HepG2 (cell line): Measurements from ENCODE around the gene DENND4A. TPM values are rescaled to one million over a fixed set of nuclear protein-coding genes. Genes with fewer than 3 reads are reported as not detected.
A peak's percentile ranks its signal among the peaks of the same experiment; 100 is the strongest.

Experiments used
- AKAP8 ChIP-seq: sonication (generic); formaldehyde crosslinking; IDR thresholded peaks from 2 replicates; pipeline ENCODE4 v1.5.1; 2020; ENCODE audit warnings: mild to moderate bottlenecking, missing genetic modification reagents
- ARID2 ChIP-seq: sonication (generic); formaldehyde crosslinking; IDR thresholded peaks from 2 replicates; pipeline ENCODE4 v1.8.1; 2022; ENCODE audit warnings: mild to moderate bottlenecking, missing genetic modification reagents, borderline replicate concordance
- EZH2 ChIP-seq: conservative IDR thresholded peaks from 2 replicates; pipeline ENCODE4 v1.6.1; 2012; ENCODE audit warnings: mild to moderate bottlenecking, low read depth, low read length, moderate library complexity
- GFI1 ChIP-seq: sonication (generic); formaldehyde crosslinking; IDR thresholded peaks from 2 replicates; pipeline ENCODE4 v1.5.0; 2020; ENCODE audit warnings: missing genetic modification reagents, mild to moderate bottlenecking, borderline replicate concordance
- NRL ChIP-seq: sonication (generic); formaldehyde crosslinking; IDR thresholded peaks from 2 replicates; pipeline ENCODE4 v1.5.0; 2020; ENCODE audit warnings: missing genetic modification reagents, mild to moderate bottlenecking, moderate library complexity, borderline replicate concordance
- PHF20 ChIP-seq: sonication (generic); formaldehyde crosslinking; IDR thresholded peaks from 2 replicates; pipeline ENCODE4 v1.5.0; 2020; ENCODE audit warnings: mild to moderate bottlenecking, missing genetic modification reagents
- PHF21A ChIP-seq: sonication (generic); formaldehyde crosslinking; IDR thresholded peaks from 2 replicates; pipeline ENCODE4 v1.5.0; 2020; ENCODE audit warnings: mild to moderate bottlenecking, missing genetic modification reagents
- PHF8 ChIP-seq: sonication (generic); formaldehyde crosslinking; IDR thresholded peaks from 2 replicates; pipeline ENCODE4 v1.5.0; 2020; ENCODE audit warnings: missing genetic modification reagents
- PPARG ChIP-seq: conservative IDR thresholded peaks from 2 replicates; pipeline ENCODE4 v1.6.1; 2016; ENCODE audit warnings: missing biosample characterization, missing genetic modification reagents
- RARG ChIP-seq: sonication (generic); formaldehyde crosslinking; IDR thresholded peaks from 2 replicates; pipeline ENCODE4 v1.4.0; 2020; ENCODE audit warnings: low read depth, mild to moderate bottlenecking, missing genetic modification reagents
- SNRNP70 ChIP-seq: fragments of 200-400 bp; formaldehyde crosslinking; IDR thresholded peaks from 2 replicates; pipeline ENCODE4 v1.6.1; 2017; ENCODE audit warnings: mild to moderate bottlenecking, low read depth, low read length, moderate library complexity
- TEAD2 ChIP-seq: sonication (generic); formaldehyde crosslinking; IDR thresholded peaks from 2 replicates; pipeline ENCODE4 v1.9.0; 2021; ENCODE audit warnings: missing genetic modification reagents
- ZFAT ChIP-seq: sonication (generic); formaldehyde crosslinking; conservative IDR thresholded peaks from 2 replicates; pipeline ENCODE4 v1.8.1; 2023; ENCODE audit warnings: missing genetic modification reagents, inconsistent platforms
- ZNF296 ChIP-seq: sonication (generic); formaldehyde crosslinking; conservative IDR thresholded peaks from 2 replicates; pipeline ENCODE4 v1.5.0; 2020; ENCODE audit warnings: mild to moderate bottlenecking, missing genetic modification reagents
- ZNF317 ChIP-seq: sonication (generic); formaldehyde crosslinking; IDR thresholded peaks from 2 replicates; pipeline ENCODE4 v1.5.0; 2020; ENCODE audit warnings: mild to moderate bottlenecking, missing genetic modification reagents
- ZNF543 ChIP-seq: sonication (generic); formaldehyde crosslinking; IDR thresholded peaks from 2 replicates; pipeline ENCODE4 v1.4.0; 2020; ENCODE audit warnings: mild to moderate bottlenecking, missing genetic modification reagents
- ZNF776 ChIP-seq: sonication (generic); formaldehyde crosslinking; IDR thresholded peaks from 2 replicates; pipeline ENCODE4 v1.4.0; 2020; ENCODE audit warnings: mild to moderate bottlenecking, missing genetic modification reagents
- polyA plus RNA-seq, 8 experiments: library from polyadenylated mRNA; depleted of rRNA in 3 of 8; stranded (reverse) in 7 of 8; unstranded in 1 of 8; fragments of >200 nt; fragmentation: Illumina TruSeq in 4 of 8; extraction: Trizol in 4 of 8; gene quantifications; 2 replicates each; pipeline versions ENCODE4 v1.2.1 to v1.2.3, GENCODE V29; 2011 to 2016; ENCODE audit warnings: low read depth in 4 of 8, missing spikeins in 1 of 8, mixed read lengths in 1 of 8; ENCODE audit not compliant: insufficient read depth in 1 of 8
- total RNA-seq, 5 experiments: library from RNA; depleted of rRNA; stranded (reverse); fragments of >200 nt; fragmentation: Illumina TruSeq; extraction: Trizol; gene quantifications; 2 replicates each; pipeline ENCODE4 v1.2.3, GENCODE V29; 2016; ENCODE audit warnings: low read depth in 1 of 5
- TF ChIP-seq, protein P1 (sequence below): sonication (generic); formaldehyde crosslinking; IDR thresholded peaks from 2 replicates; pipeline ENCODE4 v1.5.0; 2020; ENCODE audit warnings: mild to moderate bottlenecking, missing genetic modification reagents, borderline replicate concordance
- TF ChIP-seq, protein P2 (sequence below): IDR thresholded peaks from 2 replicates; pipeline ENCODE4 v1.6.1; 2012; ENCODE audit warnings: inconsistent platforms
- TF ChIP-seq, protein P3 (sequence below): sonication (generic); formaldehyde crosslinking; IDR thresholded peaks from 2 replicates; pipeline ENCODE4 v1.9.0; 2022; ENCODE audit warnings: low read depth, missing genetic modification reagents

DENND4A gene
- total and polyA plus RNA-seq, 2 of the 13 experiments (the other 11 are each of a cell fraction or from before 2014, with no cell fraction given) = 13.2 to 18.6 TPM

DNA sequence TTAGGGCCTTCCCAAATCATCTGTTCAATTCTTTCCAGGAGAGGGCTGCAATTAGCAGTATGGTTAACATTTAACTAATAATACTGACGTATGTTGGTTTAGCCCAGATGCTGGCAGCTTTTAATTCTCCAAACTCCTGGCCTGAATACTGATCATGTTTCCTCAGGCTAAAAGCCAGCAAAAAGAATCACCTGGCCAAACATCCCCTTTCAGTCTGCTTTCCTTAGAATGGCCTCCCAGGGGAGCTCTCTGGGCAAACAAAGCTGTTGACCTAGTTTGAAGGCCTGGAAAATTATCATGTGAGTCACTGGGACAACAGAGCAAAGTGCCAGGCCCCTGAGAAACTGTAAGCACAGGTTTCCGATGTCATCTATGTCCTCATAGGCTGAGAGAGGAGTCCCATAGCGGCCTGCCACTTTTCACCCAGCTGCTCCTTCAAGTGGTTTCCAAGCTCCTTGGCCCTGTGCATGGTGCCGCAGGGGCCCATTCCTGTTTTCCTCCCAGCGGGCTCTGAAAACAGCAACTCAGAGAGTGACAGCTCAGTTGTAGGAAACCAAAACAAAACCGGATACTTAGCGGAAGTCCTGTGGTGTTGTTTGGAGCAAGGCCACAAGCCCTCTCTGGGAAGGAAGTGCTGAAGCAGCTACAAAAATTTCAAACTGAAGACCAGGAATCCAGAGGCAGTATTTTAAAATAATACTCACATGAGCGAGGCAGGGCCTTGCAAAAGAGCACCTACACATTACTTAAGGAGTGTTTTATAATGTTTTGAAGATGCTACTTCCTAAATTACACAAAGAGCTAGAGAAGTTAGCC, 40.7 kb upstream of the DENND4A start (continued):
- TF ChIP-seq, protein P1, sequence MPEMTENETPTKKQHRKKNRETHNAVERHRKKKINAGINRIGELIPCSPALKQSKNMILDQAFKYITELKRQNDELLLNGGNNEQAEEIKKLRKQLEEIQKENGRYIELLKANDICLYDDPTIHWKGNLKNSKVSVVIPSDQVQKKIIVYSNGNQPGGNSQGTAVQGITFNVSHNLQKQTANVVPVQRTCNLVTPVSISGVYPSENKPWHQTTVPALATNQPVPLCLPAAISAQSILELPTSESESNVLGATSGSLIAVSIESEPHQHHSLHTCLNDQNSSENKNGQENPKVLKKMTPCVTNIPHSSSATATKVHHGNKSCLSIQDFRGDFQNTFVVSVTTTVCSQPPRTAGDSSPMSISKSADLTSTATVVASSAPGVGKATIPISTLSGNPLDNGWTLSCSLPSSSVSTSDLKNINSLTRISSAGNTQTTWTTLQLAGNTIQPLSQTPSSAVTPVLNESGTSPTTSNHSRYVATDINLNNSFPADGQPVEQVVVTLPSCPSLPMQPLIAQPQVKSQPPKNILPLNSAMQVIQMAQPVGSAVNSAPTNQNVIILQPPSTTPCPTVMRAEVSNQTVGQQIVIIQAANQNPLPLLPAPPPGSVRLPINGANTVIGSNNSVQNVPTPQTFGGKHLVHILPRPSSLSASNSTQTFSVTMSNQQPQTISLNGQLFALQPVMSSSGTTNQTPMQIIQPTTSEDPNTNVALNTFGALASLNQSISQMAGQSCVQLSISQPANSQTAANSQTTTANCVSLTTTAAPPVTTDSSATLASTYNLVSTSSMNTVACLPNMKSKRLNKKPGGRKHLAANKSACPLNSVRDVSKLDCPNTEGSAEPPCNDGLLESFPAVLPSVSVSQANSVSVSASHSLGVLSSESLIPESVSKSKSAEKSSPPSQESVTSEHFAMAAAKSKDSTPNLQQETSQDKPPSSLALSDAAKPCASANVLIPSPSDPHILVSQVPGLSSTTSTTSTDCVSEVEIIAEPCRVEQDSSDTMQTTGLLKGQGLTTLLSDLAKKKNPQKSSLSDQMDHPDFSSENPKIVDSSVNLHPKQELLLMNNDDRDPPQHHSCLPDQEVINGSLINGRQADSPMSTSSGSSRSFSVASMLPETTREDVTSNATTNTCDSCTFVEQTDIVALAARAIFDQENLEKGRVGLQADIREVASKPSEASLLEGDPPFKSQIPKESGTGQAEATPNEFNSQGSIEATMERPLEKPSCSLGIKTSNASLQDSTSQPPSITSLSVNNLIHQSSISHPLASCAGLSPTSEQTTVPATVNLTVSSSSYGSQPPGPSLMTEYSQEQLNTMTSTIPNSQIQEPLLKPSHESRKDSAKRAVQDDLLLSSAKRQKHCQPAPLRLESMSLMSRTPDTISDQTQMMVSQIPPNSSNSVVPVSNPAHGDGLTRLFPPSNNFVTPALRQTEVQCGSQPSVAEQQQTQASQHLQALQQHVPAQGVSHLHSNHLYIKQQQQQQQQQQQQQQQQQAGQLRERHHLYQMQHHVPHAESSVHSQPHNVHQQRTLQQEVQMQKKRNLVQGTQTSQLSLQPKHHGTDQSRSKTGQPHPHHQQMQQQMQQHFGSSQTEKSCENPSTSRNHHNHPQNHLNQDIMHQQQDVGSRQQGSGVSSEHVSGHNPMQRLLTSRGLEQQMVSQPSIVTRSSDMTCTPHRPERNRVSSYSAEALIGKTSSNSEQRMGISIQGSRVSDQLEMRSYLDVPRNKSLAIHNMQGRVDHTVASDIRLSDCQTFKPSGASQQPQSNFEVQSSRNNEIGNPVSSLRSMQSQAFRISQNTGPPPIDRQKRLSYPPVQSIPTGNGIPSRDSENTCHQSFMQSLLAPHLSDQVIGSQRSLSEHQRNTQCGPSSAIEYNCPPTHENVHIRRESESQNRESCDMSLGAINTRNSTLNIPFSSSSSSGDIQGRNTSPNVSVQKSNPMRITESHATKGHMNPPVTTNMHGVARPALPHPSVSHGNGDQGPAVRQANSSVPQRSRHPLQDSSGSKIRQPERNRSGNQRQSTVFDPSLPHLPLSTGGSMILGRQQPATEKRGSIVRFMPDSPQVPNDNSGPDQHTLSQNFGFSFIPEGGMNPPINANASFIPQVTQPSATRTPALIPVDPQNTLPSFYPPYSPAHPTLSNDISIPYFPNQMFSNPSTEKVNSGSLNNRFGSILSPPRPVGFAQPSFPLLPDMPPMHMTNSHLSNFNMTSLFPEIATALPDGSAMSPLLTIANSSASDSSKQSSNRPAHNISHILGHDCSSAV (CRISPR knock-in tag) = no peak
- TF ChIP-seq EZH2 (no peak), SNRNP70 (no peak), PHF20 (CRISPR knock-in tag) (peak; percentile 57), ZNF543 (CRISPR knock-in tag) (peak; percentile 79; the same call in 1 of the 2 replicates), AKAP8 (CRISPR knock-in tag) (peak; percentile 70; the same call in 1 of the 2 replicates), PPARG (CRISPR knock-in tag) (peak; percentile 91), ARID2 (CRISPR knock-in tag) (no peak; the same call in 1 of the 2 replicates), ZNF776 (CRISPR knock-in tag) (no peak), GFI1 (peak; percentile 79), RARG (no peak), PHF21A (CRISPR knock-in tag) (peak; percentile 98), ZFAT (CRISPR knock-in tag) (no peak), TEAD2 (CRISPR knock-in tag) (no peak), NRL (no peak), ZNF317 (CRISPR knock-in tag) (0 out of 2 replicates have a peak, but pooled peaks have one; percentile 30), ZNF296 (CRISPR knock-in tag) (no peak), PHF8 (CRISPR knock-in tag) (peak; percentile 93)
- TF ChIP-seq, protein P2, sequence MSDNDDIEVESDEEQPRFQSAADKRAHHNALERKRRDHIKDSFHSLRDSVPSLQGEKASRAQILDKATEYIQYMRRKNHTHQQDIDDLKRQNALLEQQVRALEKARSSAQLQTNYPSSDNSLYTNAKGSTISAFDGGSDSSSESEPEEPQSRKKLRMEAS = peak; percentile 70
- TF ChIP-seq, protein P3, sequence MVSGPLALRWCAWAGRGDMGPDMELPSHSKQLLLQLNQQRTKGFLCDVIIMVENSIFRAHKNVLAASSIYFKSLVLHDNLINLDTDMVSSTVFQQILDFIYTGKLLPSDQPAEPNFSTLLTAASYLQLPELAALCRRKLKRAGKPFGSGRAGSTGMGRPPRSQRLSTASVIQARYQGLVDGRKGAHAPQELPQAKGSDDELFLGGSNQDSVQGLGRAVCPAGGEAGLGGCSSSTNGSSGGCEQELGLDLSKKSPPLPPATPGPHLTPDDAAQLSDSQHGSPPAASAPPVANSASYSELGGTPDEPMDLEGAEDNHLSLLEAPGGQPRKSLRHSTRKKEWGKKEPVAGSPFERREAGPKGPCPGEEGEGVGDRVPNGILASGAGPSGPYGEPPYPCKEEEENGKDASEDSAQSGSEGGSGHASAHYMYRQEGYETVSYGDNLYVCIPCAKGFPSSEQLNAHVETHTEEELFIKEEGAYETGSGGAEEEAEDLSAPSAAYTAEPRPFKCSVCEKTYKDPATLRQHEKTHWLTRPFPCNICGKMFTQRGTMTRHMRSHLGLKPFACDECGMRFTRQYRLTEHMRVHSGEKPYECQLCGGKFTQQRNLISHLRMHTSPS (CRISPR knock-in tag) = peak; percentile 50; the same call in 1 of the 2 replicates
